NCI-H1105 treated with DMSO at 0.1 percent for 48 hours (cell line): ENCODE results near the gene TRRAP.

Source experiments
- DNase-seq: peaks from one replicate; lab custom pipeline; 2025; lab: John Stamatoyannopoulos, UW

The TRRAP gene

DNA sequence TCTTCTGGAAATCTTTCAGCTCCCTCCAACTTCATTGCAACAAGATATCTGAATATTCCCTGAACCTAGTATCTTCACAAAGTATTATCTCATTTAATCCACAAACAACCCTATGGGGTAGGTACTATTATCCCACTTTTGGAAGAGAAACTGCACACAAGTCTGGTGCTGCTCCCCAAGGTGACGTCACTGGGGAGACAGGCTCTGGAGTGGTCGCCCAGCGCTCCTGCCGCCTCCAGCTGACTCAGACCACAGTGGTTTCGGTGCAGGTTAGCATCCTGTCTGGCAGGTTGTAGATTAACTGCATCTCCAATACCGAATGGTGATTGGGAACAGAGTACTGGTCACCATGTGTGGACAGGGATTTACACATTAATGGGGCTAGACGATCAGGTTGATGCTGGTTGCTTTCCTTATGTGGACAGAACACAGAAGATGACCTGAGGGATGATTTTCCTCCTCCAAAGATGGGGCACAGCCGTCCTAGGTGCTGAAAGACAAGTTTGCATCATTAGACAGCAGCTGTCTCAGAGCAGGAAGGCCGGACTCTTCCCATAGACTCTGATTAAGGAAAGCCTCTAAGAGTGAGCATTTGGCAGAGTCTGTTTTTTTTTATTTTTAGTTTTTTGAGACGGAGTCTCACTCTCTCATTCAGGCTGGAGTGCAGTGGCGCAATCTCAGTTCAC, 128.6 kb downstream of the TRRAP start:
- DNase-seq = no peak

DNA sequence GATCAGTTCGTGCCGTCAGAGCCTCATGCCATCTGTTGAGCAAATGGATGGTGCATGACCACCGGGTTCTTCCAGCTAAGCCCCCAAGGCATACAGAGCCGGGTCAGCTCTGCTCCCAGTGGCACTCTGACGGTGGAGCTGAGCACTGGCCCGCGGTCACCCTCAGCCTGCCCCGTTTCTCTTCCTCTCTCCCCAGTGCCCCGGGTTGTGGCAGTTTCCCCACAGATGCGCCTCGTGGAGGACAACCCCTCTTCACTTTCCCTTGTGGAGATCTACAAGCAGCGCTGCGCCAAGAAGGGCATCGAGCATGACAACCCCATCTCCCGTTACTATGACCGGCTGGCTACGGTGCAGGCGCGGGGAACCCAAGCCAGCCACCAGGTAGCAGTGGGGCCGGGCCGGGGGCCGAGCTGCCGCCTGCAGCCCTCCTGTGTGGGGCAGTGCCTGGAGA, 129.9 kb downstream of the TRRAP start:
- DNase-seq = no peak

DNA sequence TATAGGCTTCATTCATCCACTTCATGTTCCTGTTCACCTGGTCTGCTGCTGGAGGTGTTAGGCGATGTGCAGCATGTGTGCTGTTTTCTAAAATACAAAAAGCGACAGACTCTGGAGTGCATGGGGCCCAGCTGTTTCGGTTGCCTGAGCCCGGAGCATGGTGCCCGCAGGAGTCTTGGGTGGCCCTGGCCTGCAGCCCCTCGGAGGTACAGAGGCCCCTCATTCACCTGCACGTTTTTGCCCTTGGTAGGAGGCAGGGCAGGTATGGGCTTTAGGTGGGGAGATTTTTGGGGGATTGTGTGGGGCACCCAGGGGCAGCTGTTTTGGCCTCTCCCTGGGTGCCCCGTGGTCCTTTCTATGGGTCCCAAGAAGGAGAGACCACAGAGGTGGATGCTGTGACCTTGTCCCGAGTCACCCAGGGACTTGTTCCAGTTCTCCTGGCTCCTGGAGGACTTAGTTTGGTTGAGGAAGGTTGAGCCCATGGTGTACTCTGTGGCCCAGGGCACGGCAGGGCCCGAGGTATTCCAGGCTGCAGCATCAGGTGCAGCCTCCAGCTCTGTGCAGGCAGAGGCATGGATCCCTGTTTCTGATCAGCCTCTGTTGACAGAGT, 130.7 kb downstream of the TRRAP start:
- no peak for DNase-seq

DNA sequence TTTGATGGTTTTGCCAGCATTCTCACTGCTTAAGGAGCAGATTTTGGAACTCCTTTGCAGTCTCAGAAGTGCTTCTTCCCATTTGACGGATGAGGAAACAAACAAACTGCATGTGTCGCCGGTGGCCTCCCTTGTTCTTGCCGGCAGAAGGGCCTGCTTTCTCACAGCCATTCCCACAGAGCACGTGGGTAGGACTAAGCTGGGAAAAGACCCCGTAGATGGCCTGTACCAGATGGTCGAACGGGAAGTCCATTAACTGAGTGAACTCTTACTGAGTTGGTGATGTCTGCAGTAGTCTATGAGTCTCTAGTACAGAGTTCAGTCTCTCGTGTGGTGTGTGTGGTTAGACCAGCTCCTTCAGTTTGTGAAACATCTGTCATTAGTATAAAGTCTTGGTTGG, 131.9 kb downstream of the TRRAP start:
- DNase-seq = no peak

DNA sequence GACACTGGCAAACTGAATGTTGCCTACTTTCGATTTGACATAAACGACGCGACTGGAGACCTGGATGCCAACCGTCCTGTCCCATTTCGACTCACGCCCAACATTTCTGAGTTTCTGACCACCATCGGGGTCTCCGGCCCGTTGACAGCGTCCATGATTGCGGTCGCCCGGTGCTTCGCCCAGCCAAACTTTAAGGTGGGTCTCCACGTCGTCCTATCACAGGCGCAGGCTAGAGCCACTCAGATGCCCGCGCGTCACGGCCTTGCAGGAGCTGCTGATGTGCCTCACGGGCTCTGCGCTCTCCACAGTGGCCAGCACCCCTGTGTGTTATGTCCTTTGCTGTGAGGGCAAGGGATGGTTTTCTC, 133.0 kb downstream of the TRRAP start:
- DNase-seq = no peak

DNA sequence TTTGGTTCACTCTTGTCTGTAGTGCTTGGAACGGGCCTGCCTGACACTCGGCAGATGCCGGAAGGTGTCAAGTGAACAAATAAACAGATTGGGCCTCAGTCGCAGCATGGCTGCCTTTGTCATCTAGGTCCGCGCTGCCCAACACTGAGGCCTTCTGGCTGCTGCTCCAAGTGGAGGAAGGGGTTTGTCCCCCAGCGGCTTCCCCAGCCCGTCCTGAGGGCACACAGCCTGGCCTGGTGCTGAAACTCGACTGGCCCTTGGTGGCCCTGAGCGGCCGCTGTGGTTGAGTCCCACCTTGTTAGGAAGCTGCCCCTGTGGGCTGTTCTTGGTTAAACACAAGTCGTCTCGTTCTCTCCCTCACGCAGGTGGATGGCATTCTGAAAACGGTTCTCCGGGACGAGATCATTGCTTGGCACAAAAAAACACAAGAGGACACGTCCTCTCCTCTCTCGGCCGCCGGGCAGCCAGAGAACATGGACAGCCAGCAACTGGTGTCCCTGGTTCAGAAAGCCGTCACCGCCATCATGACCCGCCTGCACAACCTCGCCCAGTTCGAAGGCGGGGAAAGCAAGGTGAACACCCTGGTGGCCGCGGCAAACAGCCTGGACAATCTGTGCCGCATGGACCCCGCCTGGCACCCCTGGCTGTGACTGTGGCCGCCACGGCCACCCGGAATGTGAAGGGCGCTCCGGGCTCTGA, 133.5 kb downstream of the TRRAP start:
- no peak for DNase-seq

DNA sequence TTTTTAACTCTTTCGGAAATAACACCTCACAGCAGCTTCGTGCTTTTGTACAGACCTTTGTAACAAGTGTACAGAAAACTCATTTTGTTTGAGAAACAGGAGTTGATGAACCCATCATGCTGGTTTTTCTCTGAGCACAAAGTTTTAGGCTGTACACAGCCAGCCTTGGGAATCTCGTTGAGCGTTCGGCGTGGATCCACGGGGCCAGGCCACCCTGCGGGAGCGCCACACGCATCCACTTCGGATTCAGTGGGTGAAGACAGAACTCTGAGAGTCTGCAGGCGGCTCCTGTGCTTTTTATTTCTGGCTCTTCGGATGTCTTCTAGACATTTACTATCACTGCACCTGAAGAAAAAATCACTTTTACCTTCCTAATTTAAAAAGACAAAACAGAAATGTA, 134.4 kb downstream of the TRRAP start:
- no peak for DNase-seq

DNA sequence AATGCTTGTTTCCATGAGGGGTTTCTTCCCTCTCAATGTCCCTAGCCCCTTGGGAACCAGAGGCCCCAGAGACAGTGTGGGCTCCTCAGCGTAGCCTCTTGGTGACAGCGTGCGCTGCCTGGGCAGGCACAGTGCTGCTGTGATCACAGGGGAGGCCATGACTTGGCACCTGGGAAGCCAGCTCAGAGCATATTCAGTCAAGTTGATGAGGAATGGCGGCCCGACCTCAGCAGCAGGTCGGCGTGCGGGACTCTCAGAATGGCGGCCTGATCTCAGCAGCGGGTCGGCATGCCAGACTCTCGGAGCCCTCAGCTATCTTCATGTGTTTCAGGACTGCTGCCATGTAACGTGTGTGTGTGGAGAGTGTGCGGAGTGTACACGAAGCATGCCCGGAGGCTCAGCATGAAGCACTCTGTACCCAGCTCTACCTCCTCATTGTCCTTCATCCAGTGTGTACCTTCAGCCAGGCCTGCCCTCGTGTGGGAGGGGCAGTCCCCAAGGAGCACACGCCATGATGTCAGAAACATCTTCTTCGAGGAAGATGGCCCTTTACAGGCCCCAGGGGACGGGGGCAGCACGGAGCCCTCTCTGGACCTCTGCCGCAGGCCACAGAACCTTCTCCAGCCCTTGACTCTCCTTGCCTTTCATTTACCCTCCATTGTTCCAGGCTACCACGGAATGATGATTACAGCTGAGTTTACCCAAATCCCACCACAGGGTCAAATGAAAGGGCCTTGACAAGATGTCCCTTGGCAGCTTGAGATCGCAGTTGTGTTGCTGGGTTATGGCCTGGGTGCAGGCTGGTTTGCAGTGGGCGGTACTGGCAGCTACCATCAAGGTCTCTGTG, 135.2 kb downstream of the TRRAP start:
- DNase-seq = no peak

DNA sequence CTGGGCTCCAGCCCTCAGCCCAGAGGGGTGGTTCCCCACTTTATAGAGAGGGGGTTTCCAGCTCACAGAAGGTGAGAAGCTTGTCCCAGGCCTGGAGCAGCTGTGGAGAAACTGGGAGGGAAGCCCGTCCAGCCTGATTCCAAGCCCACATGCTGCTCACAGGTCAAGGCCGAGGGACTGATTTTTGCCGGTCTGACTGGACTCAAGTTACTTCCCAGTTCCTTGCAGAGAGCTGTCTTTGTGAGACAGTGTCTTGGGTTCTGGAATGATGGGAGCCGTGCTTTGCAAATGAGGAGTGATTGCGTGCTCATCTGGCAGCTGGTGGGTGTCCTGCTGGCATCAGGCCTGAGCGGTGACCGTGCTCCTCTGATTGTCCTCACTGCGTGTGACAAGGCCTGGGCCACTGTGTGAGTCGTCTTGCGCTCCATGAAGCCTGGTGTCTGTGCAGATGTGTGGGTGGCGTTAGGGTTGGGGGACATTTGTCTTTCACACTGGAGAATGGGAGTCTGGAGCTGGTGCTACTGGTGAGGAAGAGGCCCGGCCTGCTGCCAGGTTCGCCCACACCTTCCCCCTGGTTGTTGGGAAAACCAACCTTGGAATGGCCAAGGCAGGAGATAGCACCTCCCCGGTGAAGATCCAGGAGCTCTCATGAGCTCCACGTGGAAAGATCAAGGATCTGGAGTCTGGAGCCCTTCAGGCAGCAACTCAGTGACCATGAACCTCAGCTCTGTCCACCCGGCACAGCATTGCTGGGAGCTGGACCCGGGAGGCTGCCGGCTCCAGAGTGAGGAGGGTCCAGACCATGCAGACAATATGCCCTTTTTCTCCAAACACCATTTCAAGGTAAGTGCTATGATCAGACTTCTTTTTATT, 136.0 kb downstream of the TRRAP start:
- DNase-seq = no peak

DNA sequence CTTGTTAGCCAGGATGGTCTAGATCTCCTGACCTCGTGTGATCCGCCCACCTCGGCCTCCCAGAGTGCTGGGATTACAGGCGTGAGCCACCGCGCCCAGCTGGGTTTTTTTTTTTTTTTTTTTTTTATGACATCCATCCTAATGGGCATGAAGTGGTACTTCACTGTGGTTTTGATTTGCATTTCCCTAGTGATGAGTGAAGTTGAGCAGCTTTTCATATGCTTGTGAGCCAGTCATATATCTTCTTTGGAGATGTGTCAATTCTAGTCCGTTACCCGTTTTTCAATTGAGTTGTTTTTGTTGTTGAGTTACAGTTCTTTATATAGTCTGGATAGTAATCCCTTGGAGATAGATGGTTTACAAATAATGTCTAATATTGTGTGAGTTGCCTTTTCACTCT, 137.9 kb downstream of the TRRAP start:
- DNase-seq = no peak

DNA sequence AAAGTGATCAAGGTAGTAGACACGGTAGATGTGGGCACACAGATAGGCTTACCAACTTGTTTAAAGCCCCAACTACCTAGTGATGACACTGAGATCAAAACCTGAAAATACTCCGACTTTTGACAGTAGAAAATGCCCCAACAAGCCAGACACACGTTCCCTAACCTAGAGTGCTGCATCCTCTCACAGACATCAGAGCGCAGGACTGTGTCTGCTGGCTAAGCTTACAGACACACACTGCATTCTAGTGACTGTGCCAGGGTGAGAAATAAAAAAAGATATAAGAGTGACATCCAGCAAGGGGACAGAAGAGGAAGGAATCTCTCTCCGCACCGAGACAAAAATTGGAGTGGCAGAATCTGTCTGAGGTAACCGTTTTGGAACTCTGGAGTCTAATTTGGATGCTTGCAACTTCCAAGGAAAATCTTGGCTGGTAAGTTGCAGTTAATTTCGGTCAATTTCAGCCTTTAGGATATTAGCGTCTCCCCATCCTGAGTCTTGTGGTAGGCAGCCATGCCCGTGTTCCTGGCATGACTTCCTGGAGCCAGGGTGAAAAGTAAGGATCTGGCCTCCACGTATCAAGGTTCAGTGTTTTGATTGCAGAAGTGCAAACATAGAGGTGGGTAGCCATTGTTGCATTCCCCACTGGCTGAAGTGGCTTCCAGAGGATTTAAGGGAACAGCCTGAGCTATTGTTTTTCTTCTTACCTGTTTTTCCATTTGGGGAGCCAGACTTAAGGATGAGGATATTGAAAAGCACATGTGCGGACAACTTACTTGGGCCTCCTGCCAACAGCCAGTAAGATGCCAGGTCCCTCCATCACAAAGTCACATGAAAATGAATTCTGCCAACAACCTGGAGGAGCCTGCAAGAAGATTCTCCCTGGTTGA, 141.4 kb downstream of the TRRAP start:
- DNase-seq = no peak

DNA sequence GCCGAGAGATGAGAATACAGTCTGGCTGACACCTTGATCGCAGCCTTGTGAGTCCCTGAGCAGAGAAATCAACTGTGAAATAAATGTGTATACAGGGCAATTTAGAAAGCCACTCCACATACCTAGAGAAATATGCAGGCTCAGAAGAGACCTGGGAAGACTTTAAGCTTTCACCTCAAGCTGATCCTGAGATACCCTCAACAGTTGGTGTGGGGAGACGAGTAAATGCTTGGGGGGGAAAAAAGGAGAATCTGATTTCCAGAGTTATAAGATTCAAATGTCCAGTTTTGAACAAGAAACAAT, 142.0 kb downstream of the TRRAP start:
- DNase-seq = no peak

DNA sequence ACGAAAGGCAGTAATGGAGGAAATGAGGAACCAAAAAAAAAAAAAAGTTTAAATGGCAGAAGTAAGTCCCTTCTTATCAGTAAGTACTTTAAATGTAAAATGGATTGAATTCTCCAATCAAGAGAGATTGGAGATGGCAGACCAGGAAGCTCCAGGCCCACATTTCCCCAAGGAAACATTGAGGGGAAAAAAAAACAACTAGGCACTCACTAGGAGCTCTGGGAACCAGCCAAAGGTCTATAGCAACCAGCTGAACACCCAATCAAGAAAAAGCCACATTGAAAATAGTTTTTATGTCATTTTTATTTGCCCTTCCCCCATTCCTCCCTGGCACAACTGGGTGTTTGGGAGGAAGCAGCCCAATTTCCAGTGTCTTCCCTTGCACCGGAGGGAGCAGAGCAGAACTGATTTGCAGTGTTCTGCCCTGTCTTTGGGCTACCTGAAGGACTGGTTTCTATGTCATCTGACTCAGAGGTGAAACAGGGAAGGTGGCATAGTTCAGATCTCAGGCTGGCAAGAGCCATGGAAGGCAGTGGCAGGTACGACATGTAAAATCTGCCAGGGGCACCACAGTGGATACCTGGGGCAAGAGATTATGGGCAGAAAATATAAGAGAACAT, 143.7 kb downstream of the TRRAP start:
- no peak for DNase-seq

DNA sequence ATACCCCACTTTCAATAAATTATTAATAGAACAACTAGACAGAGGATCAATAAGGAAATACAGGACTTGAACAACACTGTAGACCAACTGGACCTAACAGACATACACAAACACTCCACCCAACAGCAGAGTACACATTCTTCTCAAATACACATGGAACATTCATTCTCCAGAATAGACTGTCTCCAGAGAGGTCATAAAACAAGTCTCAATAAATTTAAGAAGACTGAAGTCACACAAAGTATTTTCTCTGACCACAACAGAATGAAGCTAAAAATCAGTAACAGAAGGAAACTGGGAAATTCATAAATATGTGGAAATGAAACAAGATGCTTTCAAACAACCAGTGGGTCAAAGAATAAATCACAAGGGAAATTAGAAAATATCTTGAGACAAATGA, 145.7 kb downstream of the TRRAP start:
- no peak for DNase-seq

DNA sequence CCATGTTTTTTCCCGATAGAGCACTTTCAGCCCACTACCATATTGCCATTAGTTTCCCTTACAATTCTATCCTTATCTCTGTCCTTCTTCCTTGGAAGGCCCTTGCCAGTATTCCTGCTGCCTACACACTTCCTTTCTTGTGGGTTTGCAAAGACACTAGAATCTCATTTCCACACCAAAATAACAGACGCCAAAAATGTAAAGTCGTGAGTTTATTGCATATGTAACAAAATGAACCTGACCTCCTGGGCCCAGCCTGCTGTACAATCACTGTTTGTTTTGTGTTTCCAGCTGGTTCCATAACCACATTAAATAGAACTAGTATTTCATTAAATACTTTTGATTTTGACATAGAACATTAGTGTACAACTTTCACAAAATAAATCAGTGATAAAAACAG, 148.9 kb downstream of the TRRAP start:
- no peak for DNase-seq

DNA sequence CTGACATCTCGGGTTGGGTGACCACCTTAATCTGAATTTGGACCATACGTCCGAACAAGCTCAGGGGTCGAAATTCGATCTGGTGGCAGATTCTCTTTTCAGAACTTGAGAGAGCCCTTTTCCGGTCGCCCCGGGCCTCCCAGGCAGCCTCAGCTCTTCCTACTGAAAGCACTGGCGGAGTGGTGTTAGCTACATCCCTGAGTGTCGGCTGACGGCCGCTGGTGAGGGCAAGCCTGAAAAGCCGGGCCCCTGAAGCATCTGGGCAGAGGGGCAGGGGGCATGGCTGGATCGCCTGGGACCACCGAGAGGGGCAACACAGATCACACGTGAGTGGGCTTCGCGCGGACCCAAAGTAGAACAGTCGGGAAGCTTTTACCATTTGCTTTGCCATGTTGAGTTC, 149.5 kb downstream of the TRRAP start:
- no peak for DNase-seq

DNA sequence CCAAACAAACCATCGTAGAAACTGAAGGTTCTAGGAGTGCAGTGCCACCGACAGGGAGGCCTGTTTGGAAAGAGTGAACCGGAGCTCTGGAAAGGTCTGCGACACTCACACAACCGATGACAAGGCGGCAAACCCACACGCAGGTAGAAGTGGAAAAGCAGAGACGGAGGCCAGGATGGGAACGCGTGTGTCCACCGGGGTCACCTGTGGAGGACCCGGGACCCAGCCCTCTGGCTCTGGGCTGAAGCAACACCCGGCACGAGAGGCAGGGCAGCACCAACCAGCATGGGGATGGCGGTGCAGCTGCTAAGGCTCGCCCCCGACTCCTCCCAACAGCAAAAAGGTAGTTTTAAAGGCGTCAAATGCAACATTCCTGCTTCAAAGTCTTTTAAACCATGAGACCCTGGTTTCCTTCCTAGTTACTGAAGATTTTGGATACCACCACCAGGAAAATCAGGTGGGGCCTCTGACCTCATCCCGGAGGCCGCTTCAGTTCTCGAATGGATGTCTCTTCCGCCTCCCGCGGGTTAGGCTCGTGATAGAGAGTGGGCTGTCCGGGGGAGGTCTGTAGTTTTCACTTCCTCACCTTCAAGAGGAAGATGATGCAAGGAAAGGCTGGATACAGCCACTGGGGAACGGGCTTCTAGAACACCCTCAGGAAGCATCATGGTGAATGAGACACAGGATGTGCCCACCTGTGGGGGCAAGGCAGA, 150.1 kb downstream of the TRRAP start:
- DNase-seq = no peak

DNA sequence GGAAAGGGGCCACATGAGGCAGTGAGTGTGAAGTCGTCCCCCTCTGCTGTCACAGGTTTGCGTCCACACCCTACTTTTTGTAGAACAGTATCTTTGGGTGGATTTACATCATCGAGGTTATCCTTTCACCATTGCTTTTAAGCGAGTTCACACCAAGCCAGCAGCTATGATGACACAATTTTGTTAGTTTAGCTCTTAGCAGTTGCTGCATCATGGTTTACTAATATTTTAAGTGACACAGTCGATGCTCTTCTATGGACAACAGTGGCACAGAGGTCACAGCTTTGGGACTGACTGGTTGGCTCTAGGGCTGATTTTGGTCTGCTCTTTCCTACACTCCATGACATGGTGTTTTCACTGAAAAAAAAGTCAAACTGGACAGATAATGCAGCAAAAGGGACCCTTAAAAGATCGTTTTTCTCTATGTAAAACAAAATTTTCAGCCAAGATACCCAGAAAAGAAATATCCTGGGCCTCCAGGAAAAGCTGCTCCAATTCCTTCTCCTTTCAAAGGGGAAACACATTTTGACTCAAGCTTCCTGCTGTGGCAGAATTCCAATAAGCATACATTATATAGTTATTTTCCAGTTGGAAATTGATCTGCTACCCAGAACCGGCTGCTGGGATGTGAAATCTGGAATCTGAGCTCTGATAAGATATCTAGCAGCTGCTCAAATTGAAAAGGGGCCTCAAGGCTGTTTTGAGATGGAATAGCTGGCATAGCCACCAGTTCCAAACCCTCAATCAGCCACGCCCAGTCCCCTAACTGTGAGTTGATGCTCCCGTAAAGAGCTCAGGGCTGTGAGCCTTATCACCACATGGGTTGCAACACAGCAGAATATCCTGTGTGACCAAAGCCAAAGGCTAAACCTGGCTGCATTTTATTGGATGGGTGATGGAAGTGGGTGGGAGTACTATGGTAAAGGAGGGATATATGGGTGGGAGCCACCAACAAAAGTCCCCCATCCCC, 151.4 kb downstream of the TRRAP start:
- no peak for DNase-seq
